ENCODE measurements around the gene TYW1. TPM values are rescaled to one million over a fixed set of nuclear protein-coding genes. Genes with fewer than 3 reads are reported as not detected.
"Not testable (repeated sequence)": the region's sequence is repeated elsewhere in the genome, so short reads cannot be mapped to it uniquely, and the experiment has no call there.

Gene TYW1
- polyA plus RNA-seq, 2 donors = 3.6 to 6.0 TPM

DNA sequence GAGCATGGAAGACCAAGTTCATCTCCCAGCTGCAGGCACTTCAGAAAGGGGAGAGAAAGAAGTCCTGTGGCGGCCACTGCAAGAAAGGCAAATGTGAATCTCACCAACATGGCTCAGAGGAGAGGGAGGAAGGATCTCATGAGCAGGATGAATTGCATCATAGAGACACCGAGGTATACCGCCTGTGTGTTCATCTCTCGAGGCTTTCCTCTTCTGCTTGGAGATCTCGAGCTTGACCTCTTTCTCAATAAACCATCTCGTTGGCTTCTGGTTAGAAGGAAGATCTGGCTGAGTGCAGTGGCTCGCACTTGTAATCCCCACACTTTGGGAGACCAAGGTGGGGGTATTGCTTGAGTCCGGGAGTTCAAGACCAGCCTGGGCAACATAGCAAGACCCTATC, 21.3 kb downstream of the TYW1 start:
- H3K9me3 ChIP-seq (ENCODE audit: control insufficient read depth in 2 of 2, insufficient read depth in 1 of 2, low read depth in 1 of 2, low read length in 1 of 2); H3K27ac ChIP-seq (ENCODE audit: low read depth in 2 of 2, low read length in 1 of 2); H3K36me3 ChIP-seq (ENCODE audit: control insufficient read depth in 2 of 2, insufficient read depth in 2 of 2, low read length in 1 of 2); H3K27me3 ChIP-seq (ENCODE audit: control insufficient read depth in 1 of 2, insufficient read depth in 2 of 2, low read length in 2 of 2); H3K4me3 ChIP-seq (ENCODE audit: low read depth in 1 of 2, low read length in 2 of 2); H3K4me1 ChIP-seq (ENCODE audit: control insufficient read depth in 2 of 2, insufficient read depth in 2 of 2, low read length in 1 of 2): not testable (repeated sequence)
- 91 to 95% methylated on average over 8 of the region's 8 CpGs for WGBS, 2 donors

DNA sequence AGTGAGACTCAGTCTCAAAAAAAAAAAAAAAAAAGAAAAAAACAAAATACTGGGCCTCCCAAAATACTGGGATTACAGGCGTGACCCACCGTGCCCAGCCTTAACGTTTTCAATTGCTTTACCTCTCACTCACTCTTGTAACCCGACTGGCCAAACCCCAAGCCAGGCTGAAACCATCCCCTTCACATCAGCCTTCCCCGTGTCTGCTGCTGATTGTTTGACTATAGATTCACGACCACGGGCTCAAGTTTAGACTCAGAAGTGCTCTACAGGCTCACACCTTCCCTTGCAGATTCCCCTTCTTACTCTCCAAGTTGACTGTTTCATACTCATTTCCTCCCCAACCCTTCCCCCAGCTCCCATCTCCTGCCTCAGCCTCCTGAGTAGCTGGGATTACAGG, 22.3 kb downstream of the TYW1 start:
- H3K9me3 ChIP-seq (ENCODE audit: control insufficient read depth in 2 of 2, insufficient read depth in 1 of 2, low read depth in 1 of 2, low read length in 1 of 2) = no peaks in the 10 kb centered on the region
- H3K4me1 ChIP-seq (ENCODE audit: control insufficient read depth in 2 of 2, insufficient read depth in 2 of 2, low read length in 1 of 2) = no peaks in the 10 kb centered on the region
- WGBS, 2 donors = 77 to 82% methylated on average over 7 of the region's 7 CpGs
- H3K36me3 ChIP-seq (ENCODE audit: control insufficient read depth in 2 of 2, insufficient read depth in 2 of 2, low read length in 1 of 2) = peaks cover 7 to 8% of the 10 kb centered on the region in 2 donors
- H3K27ac ChIP-seq (ENCODE audit: low read depth in 2 of 2, low read length in 1 of 2) = no peak overlapping the region
- H3K4me3 ChIP-seq (ENCODE audit: low read depth in 1 of 2, low read length in 2 of 2) = no peak overlapping the region
- H3K27me3 ChIP-seq (ENCODE audit: control insufficient read depth in 1 of 2, insufficient read depth in 2 of 2, low read length in 2 of 2) = no peaks in the 10 kb centered on the region

DNA sequence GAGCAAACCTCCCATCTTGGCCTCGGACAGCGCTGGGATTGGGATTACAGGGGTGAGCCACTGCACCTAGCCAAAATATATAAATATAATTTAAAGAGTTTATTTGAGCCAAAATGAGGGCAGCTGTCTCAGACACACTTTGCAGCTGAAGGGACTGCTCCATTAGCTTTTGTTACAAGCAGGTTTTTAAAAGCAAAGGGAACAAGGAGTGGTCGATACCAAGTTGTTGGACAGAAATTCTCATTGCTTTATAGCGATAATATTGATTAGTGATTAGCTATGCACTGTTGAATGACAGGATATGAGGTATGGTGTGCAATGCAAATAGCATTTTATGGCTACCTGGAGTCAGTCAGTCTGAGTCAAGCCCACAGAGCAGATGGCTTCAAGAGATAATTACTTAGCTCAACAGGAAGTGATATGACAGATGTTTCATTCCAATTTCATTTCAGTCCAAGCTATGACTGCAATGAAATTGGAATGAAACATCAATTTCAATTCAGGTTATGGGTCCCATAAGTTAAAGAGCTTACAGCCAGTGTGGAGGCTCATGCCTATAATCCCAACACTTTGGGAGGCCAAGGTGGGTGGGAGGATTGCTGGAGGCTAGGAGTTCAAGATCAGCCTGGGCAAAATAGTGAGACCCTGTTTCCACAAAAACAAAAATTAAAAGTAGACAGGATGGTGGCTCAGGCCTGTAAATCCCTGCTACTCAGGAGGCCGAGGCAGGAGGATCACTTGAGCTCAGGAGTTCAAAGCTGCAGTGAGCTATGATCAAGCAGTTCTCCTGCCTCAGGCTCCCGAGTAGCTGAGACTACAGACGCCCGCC, 23.1 kb downstream of the TYW1 start:
- H3K36me3 ChIP-seq (ENCODE audit: control insufficient read depth in 2 of 2, insufficient read depth in 2 of 2, low read length in 1 of 2) = peaks cover 7 to 8% of the 10 kb centered on the region in 2 donors
- H3K9me3 ChIP-seq (ENCODE audit: control insufficient read depth in 2 of 2, insufficient read depth in 1 of 2, low read depth in 1 of 2, low read length in 1 of 2) = no peaks in the 10 kb centered on the region
- no peak overlapping the region for H3K4me3 ChIP-seq (ENCODE audit: low read depth in 1 of 2, low read length in 2 of 2)
- H3K27me3 ChIP-seq (ENCODE audit: control insufficient read depth in 1 of 2, insufficient read depth in 2 of 2, low read length in 2 of 2) = no peaks in the 10 kb centered on the region
- no peaks in the 10 kb centered on the region for H3K4me1 ChIP-seq (ENCODE audit: control insufficient read depth in 2 of 2, insufficient read depth in 2 of 2, low read length in 1 of 2)
- no peak overlapping the region for H3K27ac ChIP-seq (ENCODE audit: low read depth in 2 of 2, low read length in 1 of 2)
- WGBS, 2 donors = 78 to 86% methylated on average over 8 of the region's 8 CpGs

DNA sequence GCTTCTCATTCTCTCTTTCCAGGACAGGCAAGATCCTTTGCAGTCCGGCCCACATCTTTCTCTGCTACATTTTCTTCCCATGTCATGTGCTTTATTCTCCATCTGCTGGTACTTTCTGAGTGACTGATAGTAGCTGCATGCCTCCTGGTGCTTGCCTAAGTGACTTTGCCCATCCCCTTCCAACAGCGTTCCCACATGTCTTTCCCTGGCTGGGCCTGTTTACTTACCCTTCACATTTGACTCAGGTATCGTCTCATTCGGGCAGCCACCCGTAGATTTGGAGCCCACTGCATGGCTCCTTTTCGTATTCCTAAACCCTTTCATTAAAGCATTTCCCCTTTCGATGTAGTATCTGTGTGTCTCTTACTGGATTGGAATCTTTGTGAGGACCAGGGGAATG, 24.6 kb downstream of the TYW1 start:
- Histone ChIP-seq H3K27ac (ENCODE audit: low read depth in 2 of 2, low read length in 1 of 2) (no peak overlapping the region), H3K4me3 (ENCODE audit: low read depth in 1 of 2, low read length in 2 of 2) (no peak overlapping the region), H3K36me3 (ENCODE audit: control insufficient read depth in 2 of 2, insufficient read depth in 2 of 2, low read length in 1 of 2) (peaks cover 7 to 8% of the 10 kb centered on the region in 2 donors), H3K9me3 (ENCODE audit: control insufficient read depth in 2 of 2, insufficient read depth in 1 of 2, low read depth in 1 of 2, low read length in 1 of 2) (no peaks in the 10 kb centered on the region), H3K27me3 (ENCODE audit: control insufficient read depth in 1 of 2, insufficient read depth in 2 of 2, low read length in 2 of 2) (no peaks in the 10 kb centered on the region), H3K4me1 (ENCODE audit: control insufficient read depth in 2 of 2, insufficient read depth in 2 of 2, low read length in 1 of 2) (no peaks in the 10 kb centered on the region)
- 88 to 92% methylated on average over 7 of the region's 7 CpGs for WGBS, 2 donors

DNA sequence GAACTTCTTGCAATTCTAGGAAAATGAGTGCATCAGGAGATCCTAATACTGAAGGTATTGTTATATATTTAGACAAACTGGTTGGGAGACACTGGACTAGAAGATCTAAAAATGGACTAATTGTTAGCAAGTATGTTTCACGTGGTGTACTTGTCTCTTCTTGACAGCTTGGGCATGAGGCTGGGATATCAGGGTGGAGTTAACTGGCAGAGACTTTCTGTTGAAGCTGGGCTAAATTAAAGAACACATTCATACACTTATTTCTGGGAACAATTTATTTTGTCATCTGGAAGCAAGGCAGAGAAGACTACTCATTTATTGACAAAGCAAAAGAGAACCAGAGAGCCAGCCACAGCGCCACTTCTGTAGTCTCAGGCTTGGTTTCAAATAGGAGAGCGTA, 25.9 kb downstream of the TYW1 start:
- Histone ChIP-seq H3K9me3 (ENCODE audit: control insufficient read depth in 2 of 2, insufficient read depth in 1 of 2, low read depth in 1 of 2, low read length in 1 of 2) (no peaks in the 10 kb centered on the region), H3K27ac (ENCODE audit: low read depth in 2 of 2, low read length in 1 of 2) (no peak overlapping the region), H3K4me1 (ENCODE audit: control insufficient read depth in 2 of 2, insufficient read depth in 2 of 2, low read length in 1 of 2) (no peaks in the 10 kb centered on the region), H3K36me3 (ENCODE audit: control insufficient read depth in 2 of 2, insufficient read depth in 2 of 2, low read length in 1 of 2) (peaks cover 7 to 8% of the 10 kb centered on the region in 2 donors), H3K4me3 (ENCODE audit: low read depth in 1 of 2, low read length in 2 of 2) (no peak overlapping the region), H3K27me3 (ENCODE audit: control insufficient read depth in 1 of 2, insufficient read depth in 2 of 2, low read length in 2 of 2) (no peaks in the 10 kb centered on the region)
- WGBS, 2 donors = 72 to 86% methylated on average over 3 of the region's 3 CpGs

DNA sequence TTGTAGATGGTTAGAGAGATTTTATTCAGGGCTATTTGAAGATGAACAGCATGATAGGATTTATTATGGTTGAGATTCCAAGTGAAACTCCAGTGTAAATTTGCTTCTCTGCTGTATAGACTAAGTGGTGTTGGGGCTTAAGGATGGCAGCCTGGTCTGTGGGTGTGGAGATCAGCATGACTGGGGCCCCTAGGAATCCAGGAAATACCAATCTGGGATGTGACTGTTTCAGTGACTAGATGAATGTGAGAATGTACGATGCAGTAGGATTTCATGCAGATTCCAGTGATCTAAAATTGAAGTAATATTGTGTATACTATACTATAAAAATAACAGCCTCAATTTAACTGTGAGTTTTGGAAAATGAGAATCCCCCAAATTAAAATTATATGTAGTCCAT, 28.8 kb downstream of the TYW1 start:
- not testable (repeated sequence) for H3K27ac ChIP-seq (ENCODE audit: low read depth in 2 of 2, low read length in 1 of 2); H3K27me3 ChIP-seq (ENCODE audit: control insufficient read depth in 1 of 2, insufficient read depth in 2 of 2, low read length in 2 of 2); H3K4me1 ChIP-seq (ENCODE audit: control insufficient read depth in 2 of 2, insufficient read depth in 2 of 2, low read length in 1 of 2); H3K9me3 ChIP-seq (ENCODE audit: control insufficient read depth in 2 of 2, insufficient read depth in 1 of 2, low read depth in 1 of 2, low read length in 1 of 2); H3K4me3 ChIP-seq (ENCODE audit: low read depth in 1 of 2, low read length in 2 of 2); H3K36me3 ChIP-seq (ENCODE audit: control insufficient read depth in 2 of 2, insufficient read depth in 2 of 2, low read length in 1 of 2)
- 69 to 89% methylated on average over 1 of the region's 1 CpG for WGBS, 2 donors

DNA sequence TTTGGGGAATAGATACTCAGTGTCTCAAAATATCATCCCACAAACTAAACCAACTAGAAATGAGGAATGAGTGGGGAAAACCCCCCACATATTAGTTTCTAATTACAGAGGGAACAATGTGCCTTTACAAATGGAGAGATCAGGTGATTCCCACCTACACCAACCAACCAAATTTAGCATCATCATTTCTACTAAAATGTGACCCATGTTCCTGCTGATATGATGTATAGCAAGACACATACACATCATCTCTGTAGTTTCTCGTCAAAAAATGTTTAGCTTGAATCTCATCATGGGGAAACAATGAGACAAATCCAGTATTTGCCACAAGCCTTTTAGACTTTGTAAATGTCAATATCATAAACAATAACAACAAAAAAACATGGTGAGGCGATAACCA, 35.1 kb downstream of the TYW1 start:
- WGBS, 2 donors = 82 to 83% methylated on average over 1 of the region's 2 CpGs
- not testable (repeated sequence) for H3K9me3 ChIP-seq (ENCODE audit: control insufficient read depth in 2 of 2, insufficient read depth in 1 of 2, low read depth in 1 of 2, low read length in 1 of 2); H3K4me1 ChIP-seq (ENCODE audit: control insufficient read depth in 2 of 2, insufficient read depth in 2 of 2, low read length in 1 of 2); H3K27me3 ChIP-seq (ENCODE audit: control insufficient read depth in 1 of 2, insufficient read depth in 2 of 2, low read length in 2 of 2); H3K36me3 ChIP-seq (ENCODE audit: control insufficient read depth in 2 of 2, insufficient read depth in 2 of 2, low read length in 1 of 2); H3K4me3 ChIP-seq (ENCODE audit: low read depth in 1 of 2, low read length in 2 of 2); H3K27ac ChIP-seq (ENCODE audit: low read depth in 2 of 2, low read length in 1 of 2)

DNA sequence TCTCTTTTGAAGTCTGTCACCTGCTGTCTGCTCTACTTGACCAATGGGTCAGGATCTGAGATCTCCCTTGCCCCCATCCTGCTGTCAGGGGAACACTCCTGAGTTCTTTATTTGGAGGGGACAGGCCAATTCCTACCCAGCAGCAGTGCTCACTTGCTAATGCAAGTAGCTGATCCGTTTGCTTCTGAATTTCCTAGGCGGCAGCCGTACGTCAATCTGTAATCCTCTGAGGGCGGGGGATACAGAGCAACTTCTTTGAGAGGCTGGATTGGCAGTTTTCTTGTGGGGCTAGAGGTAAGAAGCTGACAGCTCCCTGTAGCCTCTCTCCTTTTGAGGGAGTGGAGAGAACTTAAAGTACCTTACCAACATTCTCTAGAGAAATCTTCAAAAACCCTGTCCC, 36.6 kb downstream of the TYW1 start:
- no peak overlapping the region for H3K4me3 ChIP-seq (ENCODE audit: low read depth in 1 of 2, low read length in 2 of 2)
- no peaks in the 10 kb centered on the region for H3K27me3 ChIP-seq (ENCODE audit: control insufficient read depth in 1 of 2, insufficient read depth in 2 of 2, low read length in 2 of 2)
- peaks cover 3 to 4% of the 10 kb centered on the region in 2 donors for H3K36me3 ChIP-seq (ENCODE audit: control insufficient read depth in 2 of 2, insufficient read depth in 2 of 2, low read length in 1 of 2)
- no peaks in the 10 kb centered on the region for H3K4me1 ChIP-seq (ENCODE audit: control insufficient read depth in 2 of 2, insufficient read depth in 2 of 2, low read length in 1 of 2)
- WGBS, 2 donors = 85 to 89% methylated on average over 5 of the region's 5 CpGs
- H3K9me3 ChIP-seq (ENCODE audit: control insufficient read depth in 2 of 2, insufficient read depth in 1 of 2, low read depth in 1 of 2, low read length in 1 of 2) = no peaks in the 10 kb centered on the region
- H3K27ac ChIP-seq (ENCODE audit: low read depth in 2 of 2, low read length in 1 of 2) = no peak overlapping the region

DNA sequence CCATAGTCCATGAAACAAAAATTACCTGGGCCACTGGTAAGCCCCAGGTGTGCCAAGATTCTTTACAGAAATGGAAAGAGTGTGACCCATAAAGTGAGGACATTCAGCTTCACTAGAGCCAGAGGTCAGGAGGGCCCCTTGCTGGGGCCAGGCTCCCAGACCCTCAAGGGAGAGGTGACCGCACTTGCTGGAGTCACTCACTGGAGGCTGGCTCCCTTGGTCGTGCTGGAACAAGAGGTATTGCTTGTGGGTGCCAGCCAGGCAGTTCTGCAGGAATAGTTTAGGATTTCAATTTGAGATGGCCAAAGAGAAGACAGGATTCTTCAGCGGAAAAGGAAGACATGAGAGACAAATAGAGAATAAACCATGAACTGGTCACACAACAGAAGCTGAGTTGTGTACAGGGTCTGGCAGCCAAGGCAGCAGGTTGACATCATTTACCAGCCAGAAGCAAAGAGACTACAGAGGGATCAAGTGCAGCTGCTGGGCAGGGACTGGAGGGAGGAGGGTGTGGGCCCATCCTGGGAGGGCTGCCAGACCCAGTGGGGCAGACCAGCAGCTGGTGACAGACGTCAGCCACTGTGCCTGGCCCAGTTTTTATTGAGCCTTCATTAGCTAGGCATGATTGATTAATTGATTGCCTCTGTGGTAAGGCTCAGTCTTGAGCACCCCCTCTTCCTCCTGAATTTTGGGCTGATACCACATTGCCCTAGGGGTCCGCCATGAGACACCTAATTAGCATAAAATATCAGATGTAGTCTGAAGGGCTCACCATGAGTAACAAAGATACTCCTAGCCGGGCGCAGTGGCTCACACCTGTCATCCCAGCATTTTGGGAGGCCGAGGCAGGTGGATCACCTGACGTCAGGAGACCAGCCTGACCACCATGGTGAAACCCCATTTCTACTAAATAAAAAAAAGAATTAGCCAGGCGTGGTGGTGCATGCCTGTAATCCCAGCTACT, 40.1 kb downstream of the TYW1 start:
- H3K9me3 ChIP-seq (ENCODE audit: control insufficient read depth in 2 of 2, insufficient read depth in 1 of 2, low read depth in 1 of 2, low read length in 1 of 2); H3K4me3 ChIP-seq (ENCODE audit: low read depth in 1 of 2, low read length in 2 of 2); H3K27me3 ChIP-seq (ENCODE audit: control insufficient read depth in 1 of 2, insufficient read depth in 2 of 2, low read length in 2 of 2); H3K4me1 ChIP-seq (ENCODE audit: control insufficient read depth in 2 of 2, insufficient read depth in 2 of 2, low read length in 1 of 2); H3K36me3 ChIP-seq (ENCODE audit: control insufficient read depth in 2 of 2, insufficient read depth in 2 of 2, low read length in 1 of 2); H3K27ac ChIP-seq (ENCODE audit: low read depth in 2 of 2, low read length in 1 of 2): not testable (repeated sequence)
- WGBS, 2 donors = 80 to 84% methylated on average over 9 to 10 of the region's 10 CpGs
